Measurements from ENCODE around the gene WNT4. TPM values are rescaled to one million over a fixed set of nuclear protein-coding genes. Genes with fewer than 3 reads are reported as not detected.

The WNT4 gene
- total and polyA plus RNA-seq, 7 donors = 0.10 to 5.6 (median 0.44) TPM

DNA sequence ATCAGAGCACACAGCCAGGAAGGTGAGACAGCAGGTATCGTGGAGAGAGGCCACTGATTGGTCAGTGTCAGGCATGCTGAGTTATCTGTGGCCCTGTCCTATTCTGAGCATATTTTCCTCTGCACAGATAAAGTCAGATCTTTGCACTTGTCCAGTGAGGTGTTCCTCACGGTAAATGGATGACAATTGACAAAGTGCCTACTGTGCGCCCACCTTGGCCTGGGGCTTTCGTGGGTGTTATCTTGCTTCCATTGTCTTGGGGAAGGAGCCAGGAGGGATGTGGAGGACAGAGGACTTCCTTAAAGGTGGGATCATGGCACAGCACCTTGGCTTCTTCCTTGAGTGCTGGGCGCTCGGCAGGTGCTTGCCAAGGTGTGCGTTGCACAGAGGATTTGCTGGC is 46.0 kb upstream of the WNT4 start:
- intact Hi-C loops (cut with DNase I) = no loop called here
- Histone ChIP-seq H3K27ac (no peak overlapping the region), H3K27me3 (ENCODE audit: insufficient read depth in 3 of 3, low read length in 2 of 3) (peaks cover 0 to 28% (median 0%) of the 10 kb centered on the region in 3 donors), H3K9me3 (no peaks in the 10 kb centered on the region), H3K36me3 (ENCODE audit: insufficient read depth in 1 of 2, low read depth in 1 of 2) (no peaks in the 10 kb centered on the region), H3K4me1 (no peaks in the 10 kb centered on the region), H3K4me3 (no peak overlapping the region)
- TF ChIP-seq, protein P1, sequence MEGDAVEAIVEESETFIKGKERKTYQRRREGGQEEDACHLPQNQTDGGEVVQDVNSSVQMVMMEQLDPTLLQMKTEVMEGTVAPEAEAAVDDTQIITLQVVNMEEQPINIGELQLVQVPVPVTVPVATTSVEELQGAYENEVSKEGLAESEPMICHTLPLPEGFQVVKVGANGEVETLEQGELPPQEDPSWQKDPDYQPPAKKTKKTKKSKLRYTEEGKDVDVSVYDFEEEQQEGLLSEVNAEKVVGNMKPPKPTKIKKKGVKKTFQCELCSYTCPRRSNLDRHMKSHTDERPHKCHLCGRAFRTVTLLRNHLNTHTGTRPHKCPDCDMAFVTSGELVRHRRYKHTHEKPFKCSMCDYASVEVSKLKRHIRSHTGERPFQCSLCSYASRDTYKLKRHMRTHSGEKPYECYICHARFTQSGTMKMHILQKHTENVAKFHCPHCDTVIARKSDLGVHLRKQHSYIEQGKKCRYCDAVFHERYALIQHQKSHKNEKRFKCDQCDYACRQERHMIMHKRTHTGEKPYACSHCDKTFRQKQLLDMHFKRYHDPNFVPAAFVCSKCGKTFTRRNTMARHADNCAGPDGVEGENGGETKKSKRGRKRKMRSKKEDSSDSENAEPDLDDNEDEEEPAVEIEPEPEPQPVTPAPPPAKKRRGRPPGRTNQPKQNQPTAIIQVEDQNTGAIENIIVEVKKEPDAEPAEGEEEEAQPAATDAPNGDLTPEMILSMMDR (IDR thresholded peaks at IDR 0.05) = no peak
- 79 to 88% (median 86%) methylated on average over 7 of the region's 7 CpGs for WGBS, 3 donors
- DNase-seq = no peak
- ATAC-seq = no peak

DNA sequence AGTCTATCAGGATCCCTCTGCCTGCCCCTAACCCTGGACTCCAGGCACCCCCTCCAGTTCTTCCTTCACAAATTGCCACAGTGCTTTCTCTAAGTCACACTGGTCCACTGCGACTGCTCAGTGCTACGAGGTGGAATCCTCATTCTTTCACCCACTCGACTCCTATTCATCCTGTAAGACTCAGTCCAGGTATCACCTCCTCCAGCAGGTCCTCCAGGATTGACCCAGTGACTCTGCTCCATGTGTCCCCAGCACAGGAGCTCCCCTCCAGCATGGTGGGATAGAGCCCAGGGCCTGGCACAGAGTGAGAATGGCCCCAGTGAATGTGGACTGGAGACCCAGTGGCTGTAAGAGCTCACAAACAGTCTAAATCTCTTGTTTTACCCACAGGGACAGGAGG is 45.5 kb upstream of the WNT4 start:
- WGBS, 3 donors = 83 to 92% (median 84%) methylated on average over 3 of the region's 3 CpGs
- Histone ChIP-seq H3K27me3 (ENCODE audit: insufficient read depth in 3 of 3, low read length in 2 of 3) (peaks cover 0 to 32% (median 0%) of the 10 kb centered on the region in 3 donors), H3K4me3 (no peak overlapping the region), H3K36me3 (ENCODE audit: insufficient read depth in 1 of 2, low read depth in 1 of 2) (no peaks in the 10 kb centered on the region), H3K27ac (no peak overlapping the region), H3K4me1 (no peaks in the 10 kb centered on the region), H3K9me3 (no peaks in the 10 kb centered on the region)
- intact Hi-C loops (cut with DNase I) = no loop called here
- TF ChIP-seq, protein P1 (IDR thresholded peaks at IDR 0.05) = no peak
- DNase-seq (no peak), ATAC-seq (no peak)

DNA sequence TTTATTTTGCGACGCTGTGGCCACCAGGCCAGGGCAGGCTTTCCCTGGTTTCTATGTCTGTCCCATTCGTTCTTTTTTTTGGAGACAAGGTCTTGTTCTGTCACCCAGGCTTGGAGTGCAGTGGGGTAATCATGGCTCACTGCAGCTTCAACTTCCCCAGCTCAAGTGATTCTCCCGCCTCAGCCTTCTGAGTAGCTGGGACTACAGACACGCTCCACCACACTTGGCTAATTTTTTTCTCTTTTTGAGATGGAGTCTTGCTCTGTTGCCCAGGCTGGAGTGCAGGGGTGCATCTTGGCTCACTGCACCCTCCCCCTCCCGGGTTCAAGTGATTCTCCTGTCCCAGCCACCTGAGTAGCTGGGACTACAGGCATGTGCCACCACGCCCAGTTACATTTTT is 43.4 kb upstream of the WNT4 start:
- no peaks in the 10 kb centered on the region for H3K9me3 ChIP-seq
- H3K4me1 ChIP-seq = no peaks in the 10 kb centered on the region
- WGBS, 3 donors = 84 to 91% (median 84%) methylated on average over 7 of the region's 7 CpGs
- ATAC-seq (no peak), DNase-seq (no peak)
- peaks cover 0 to 39% (median 1%) of the 10 kb centered on the region in 3 donors for H3K27me3 ChIP-seq (ENCODE audit: insufficient read depth in 3 of 3, low read length in 2 of 3)
- H3K36me3 ChIP-seq (ENCODE audit: insufficient read depth in 1 of 2, low read depth in 1 of 2) = no peaks in the 10 kb centered on the region
- intact Hi-C loops (cut with DNase I) = no loop called here
- no peak overlapping the region for H3K4me3 ChIP-seq
- no peak overlapping the region for H3K27ac ChIP-seq
- TF ChIP-seq, protein P1 (IDR thresholded peaks at IDR 0.05) = no peak

DNA sequence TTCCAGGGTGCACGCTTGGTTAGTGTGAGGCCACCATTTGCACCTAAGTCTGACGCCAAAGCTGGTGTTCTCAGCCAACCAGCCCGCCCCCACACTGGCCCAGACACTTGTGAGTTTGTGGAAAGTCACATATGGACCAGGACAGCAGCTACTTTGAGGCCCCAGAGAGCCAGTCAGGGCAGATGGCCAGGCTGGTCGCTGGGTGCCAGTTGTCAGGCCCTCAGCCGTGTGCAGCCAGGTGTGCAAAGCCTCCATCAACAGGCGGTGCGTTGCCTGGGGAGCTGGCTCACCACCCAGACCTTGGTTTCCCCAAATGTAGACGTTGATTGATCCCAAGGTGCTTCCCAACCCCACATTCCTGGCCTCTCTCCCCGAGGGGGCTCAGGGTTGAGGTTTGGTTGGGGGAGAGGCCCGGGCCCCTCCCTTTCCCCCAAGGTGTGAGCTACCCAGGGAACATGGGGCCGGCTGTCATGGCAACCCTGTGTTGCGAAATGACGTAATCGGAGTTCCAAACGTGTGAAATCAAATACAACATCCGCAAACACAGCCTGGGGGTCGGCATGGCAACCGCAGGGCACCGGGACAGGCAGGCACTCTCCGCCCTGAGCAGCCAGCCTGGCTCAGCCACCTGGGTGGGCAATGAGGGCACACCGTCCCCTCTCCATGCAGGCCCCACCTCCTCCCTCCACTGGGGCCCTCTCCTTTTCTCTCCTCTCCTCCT is 42.2 kb upstream of the WNT4 start:
- no peaks in the 10 kb centered on the region for H3K4me1 ChIP-seq
- H3K36me3 ChIP-seq (ENCODE audit: insufficient read depth in 1 of 2, low read depth in 1 of 2) = no peaks in the 10 kb centered on the region
- intact Hi-C loops (cut with DNase I) = no loop called here
- DNase-seq (no peak), ATAC-seq (no peak)
- TF ChIP-seq, protein P1 (IDR thresholded peaks at IDR 0.05) = no peak
- no peaks in the 10 kb centered on the region for H3K9me3 ChIP-seq
- H3K27ac ChIP-seq = no peak overlapping the region
- H3K4me3 ChIP-seq = no peak overlapping the region
- peaks cover 0 to 39% (median 1%) of the 10 kb centered on the region in 3 donors for H3K27me3 ChIP-seq (ENCODE audit: insufficient read depth in 3 of 3, low read length in 2 of 3)
- 19 to 32% (median 22%) methylated on average over 20 to 21 of the region's 21 CpGs for WGBS, 3 donors

DNA sequence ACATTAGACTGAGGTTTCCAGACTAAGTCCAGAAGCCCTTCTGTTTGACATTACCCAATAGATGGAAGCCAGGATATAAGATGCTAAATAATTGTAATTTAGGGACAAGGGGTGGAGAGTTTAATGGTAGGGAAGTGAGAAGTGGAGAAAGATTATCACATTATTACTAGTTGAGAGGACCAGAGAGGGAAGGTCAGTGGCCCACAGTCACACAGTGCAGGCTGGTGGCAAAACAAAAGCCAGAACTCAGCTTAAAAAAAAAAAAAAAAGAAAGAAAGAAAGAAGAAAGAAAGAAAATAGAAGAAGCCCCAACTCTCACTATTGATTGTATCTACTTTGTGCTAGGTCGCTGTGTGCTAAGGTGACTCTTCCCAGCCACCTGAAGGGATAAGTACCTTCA is 41.6 kb upstream of the WNT4 start:
- H3K27ac ChIP-seq = no peak overlapping the region
- H3K27me3 ChIP-seq (ENCODE audit: insufficient read depth in 3 of 3, low read length in 2 of 3) = peaks cover 0 to 36% (median 1%) of the 10 kb centered on the region in 3 donors
- no peak overlapping the region for H3K4me3 ChIP-seq
- 91 to 100% (median 93%) methylated on average over 1 of the region's 1 CpG for whole genome bisulfite sequencing, 3 donors
- H3K36me3 ChIP-seq (ENCODE audit: insufficient read depth in 1 of 2, low read depth in 1 of 2) = no peaks in the 10 kb centered on the region
- no peaks in the 10 kb centered on the region for H3K9me3 ChIP-seq
- no peak for DNase-seq
- intact Hi-C loops (cut with DNase I) = no loop called here
- TF ChIP-seq, protein P1 (IDR thresholded peaks at IDR 0.05) = no peak
- no peak for ATAC-seq
- no peaks in the 10 kb centered on the region for H3K4me1 ChIP-seq
